AG08396 (cell line): Measurements from ENCODE around the gene SMIM3.

Experiments
- DNase-seq: peaks from one replicate; pipeline ENCODE4 v3.0.0; 2012; ENCODE audit warnings: low spot score, mixed read lengths

The SMIM3 gene

GRCh38 chr5:150765011-150765798, 13.4 kb upstream of the SMIM3 start:
- no peak for DNase-seq

- DNase-seq, result no peak
Observed at GRCh38 chr5:150765799-150766169, 12.8 kb upstream of the SMIM3 start.

GRCh38 chr5:150766251-150766650, 12.3 kb upstream of the SMIM3 start:
- DNase-seq, result no peak

GRCh38 chr5:150771034-150771795, 7.3 kb upstream of the SMIM3 start:
- DNase-seq, result no peak

GRCh38 chr5:150774145-150774544, 4.4 kb upstream of the SMIM3 start:
- DNase-seq, result peak; percentile 48

GRCh38 chr5:150777685-150778084, 872 bp upstream of the SMIM3 start:
- DNase-seq, result no peak

GRCh38 chr5:150778088-150778516, 455 bp upstream of the SMIM3 start:
- DNase-seq, result no peak

GRCh38 chr5:150779397-150780186, 1.0 kb downstream of the SMIM3 start:
- DNase-seq, result no peak

GRCh38 chr5:150780187-150780692, 1.7 kb downstream of the SMIM3 start:
- peak; percentile 45 for DNase-seq

- DNase-seq, result no peak
Observed at GRCh38 chr5:150780816-150781221, 2.3 kb downstream of the SMIM3 start.

- peak; percentile 79 for DNase-seq
Observed at GRCh38 chr5:150781706-150782614, 3.4 kb downstream of the SMIM3 start.

- DNase-seq, result no peak
Observed at GRCh38 chr5:150782850-150783249, 4.3 kb downstream of the SMIM3 start.

GRCh38 chr5:150783422-150783928, 4.9 kb downstream of the SMIM3 start:
- peak; percentile 55 for DNase-seq

GRCh38 chr5:150785950-150786349, 7.4 kb downstream of the SMIM3 start:
- no peak for DNase-seq

GRCh38 chr5:150786876-150787275, 8.3 kb downstream of the SMIM3 start:
- no peak for DNase-seq

- DNase-seq, result no peak
Observed at GRCh38 chr5:150787656-150788055, 9.1 kb downstream of the SMIM3 start.

GRCh38 chr5:150788977-150789376, 10.4 kb downstream of the SMIM3 start:
- no peak for DNase-seq

GRCh38 chr5:150789450-150789849, 10.9 kb downstream of the SMIM3 start:
- no peak for DNase-seq

- peak; percentile 80 for DNase-seq
Observed at GRCh38 chr5:150789943-150790611, 11.5 kb downstream of the SMIM3 start.

GRCh38 chr5:150791536-150791935, 13.0 kb downstream of the SMIM3 start:
- no peak for DNase-seq
